Gastrocnemius medialis (tissue), 4 donors: ENCODE measurements around the gene LTN1.

ENCODE experiments used
- CTCF ChIP-seq, 5 experiments: fragments of 450-650 bp in 3 of 5; fragments of 200-600 bp in 2 of 5; sonication (generic) in 2 of 5; IDR thresholded peaks in 4 of 5; conservative IDR thresholded peaks in 1 of 5; 1 replicate in 4 of 5; 2 replicates in 1 of 5; pipeline ENCODE4 v1.5.1; 2016 to 2019; ENCODE audit warnings: antibody characterized with exemption in 5 of 5, mild to moderate bottlenecking in 3 of 5, moderate library complexity in 3 of 5
- POLR2A ChIP-seq, 2 donors: fragments of 450-650 bp; IDR thresholded peaks; one replicate each; pipeline ENCODE4 v1.6.1; 2017; ENCODE audit warnings: antibody characterized with exemption in 2 of 2, mild to moderate bottlenecking in 2 of 2, moderate library complexity in 2 of 2

DNA sequence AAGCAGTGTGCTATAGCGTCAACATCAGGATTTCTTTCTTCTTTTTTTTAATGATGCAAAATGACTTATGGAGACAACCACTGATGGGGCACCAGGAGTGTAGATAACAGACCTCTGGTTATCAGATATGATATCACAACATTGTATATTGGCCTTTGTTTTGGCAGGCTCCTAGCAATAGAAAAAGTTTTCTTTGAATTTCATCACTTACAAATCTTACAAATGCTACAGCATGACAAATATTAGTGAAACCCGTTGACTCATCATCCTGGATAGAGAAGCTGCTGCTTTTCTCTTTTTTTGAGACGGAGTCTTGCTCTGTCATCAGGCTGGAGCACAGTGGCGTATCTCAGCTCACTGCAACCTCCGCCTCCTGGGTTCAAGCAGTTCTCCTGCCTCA lies 92.9 kb downstream of the LTN1 start:
- TF ChIP-seq CTCF (IDR thresholded peaks at IDR 0.05 in 4 of 5, conservative IDR thresholded peaks at IDR 0.05 in 1 of 5) (no peak), POLR2A (IDR thresholded peaks at IDR 0.05) (no peak)
